Lower lobe of right lung (tissue), 2 donors: ENCODE results near the gene GUK1. TPM values are rescaled to one million over a fixed set of nuclear protein-coding genes. Genes with fewer than 3 reads are reported as not detected.

ENCODE experiments used
- ATAC-seq, 2 donors: fragments of 200-7000 bp; cut with Tn5 transposase; one replicate each; pipeline ENCODE4 v1.9.1; 2020 to 2022; ENCODE audit warnings: mild to moderate bottlenecking in 2 of 2, moderate library complexity in 2 of 2
- DNase-seq: peaks from one replicate; pipeline ENCODE4 v3.0.0-alpha.2; 2020
- H3K27ac ChIP-seq: fragments of 200-600 bp; one replicate; pipeline ENCODE4 v1.8.0; 2022
- H3K27me3 ChIP-seq: fragments of 200-600 bp; one replicate; pipeline ENCODE4 v1.8.0; 2022; ENCODE audit warnings: low read depth
- H3K36me3 ChIP-seq: fragments of 200-600 bp; one replicate; pipeline ENCODE4 v1.8.0; 2022; ENCODE audit warnings: mild to moderate bottlenecking
- H3K4me1 ChIP-seq: fragments of 200-600 bp; one replicate; pipeline ENCODE4 v1.8.0; 2022
- H3K4me3 ChIP-seq: fragments of 200-600 bp; one replicate; pipeline ENCODE4 v1.8.0; 2022; ENCODE audit warnings: mild to moderate bottlenecking
- H3K9me3 ChIP-seq: fragments of 200-600 bp; one replicate; pipeline ENCODE4 v1.8.0; 2022
- intact Hi-C: fragments of 100-400 bp; cut with DNase I; formaldehyde crosslinking; loops from one replicate; pipeline ENCODE4 v1.11.0; 2022
- total RNA-seq: library from RNA; stranded (reverse); fragmentation: NEBNext Ultra II Directional; extraction: Animal tissue kit (Norgen Biotek cat#: 25700); gene quantifications from one replicate; pipeline ENCODE4 v1.2.1, GENCODE V29; 2021
- TF ChIP-seq, protein P1 (sequence below): fragments of 200-600 bp; IDR thresholded peaks from one replicate; pipeline ENCODE4 v1.8.0; 2022; ENCODE audit warnings: antibody characterized with exemption, mild to moderate bottlenecking
- donor health status: DM: no; HTN: yes; CAD: no; lungs with severe emphysema.

Gene GUK1
- total RNA-seq, 1 donor from 2014 or later: 192 TPM

GRCh38 chr1:228176024-228176395 is 35.9 kb downstream of the GUK1 start:
- no peak for ATAC-seq
- peak overlapping the region; percentile 75 for H3K27ac ChIP-seq
- peaks cover 15% of the 10 kb centered on the region for H3K36me3 ChIP-seq
- peaks cover 56% of the 10 kb centered on the region for H3K4me1 ChIP-seq
- TF ChIP-seq, protein P1, sequence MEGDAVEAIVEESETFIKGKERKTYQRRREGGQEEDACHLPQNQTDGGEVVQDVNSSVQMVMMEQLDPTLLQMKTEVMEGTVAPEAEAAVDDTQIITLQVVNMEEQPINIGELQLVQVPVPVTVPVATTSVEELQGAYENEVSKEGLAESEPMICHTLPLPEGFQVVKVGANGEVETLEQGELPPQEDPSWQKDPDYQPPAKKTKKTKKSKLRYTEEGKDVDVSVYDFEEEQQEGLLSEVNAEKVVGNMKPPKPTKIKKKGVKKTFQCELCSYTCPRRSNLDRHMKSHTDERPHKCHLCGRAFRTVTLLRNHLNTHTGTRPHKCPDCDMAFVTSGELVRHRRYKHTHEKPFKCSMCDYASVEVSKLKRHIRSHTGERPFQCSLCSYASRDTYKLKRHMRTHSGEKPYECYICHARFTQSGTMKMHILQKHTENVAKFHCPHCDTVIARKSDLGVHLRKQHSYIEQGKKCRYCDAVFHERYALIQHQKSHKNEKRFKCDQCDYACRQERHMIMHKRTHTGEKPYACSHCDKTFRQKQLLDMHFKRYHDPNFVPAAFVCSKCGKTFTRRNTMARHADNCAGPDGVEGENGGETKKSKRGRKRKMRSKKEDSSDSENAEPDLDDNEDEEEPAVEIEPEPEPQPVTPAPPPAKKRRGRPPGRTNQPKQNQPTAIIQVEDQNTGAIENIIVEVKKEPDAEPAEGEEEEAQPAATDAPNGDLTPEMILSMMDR: no peak
- H3K4me3 ChIP-seq: no peak overlapping the region
- H3K9me3 ChIP-seq: no peaks in the 10 kb centered on the region
- H3K27me3 ChIP-seq: no peaks in the 10 kb centered on the region
- intact Hi-C loops: no loop called here
- DNase-seq: no peak

DNA sequence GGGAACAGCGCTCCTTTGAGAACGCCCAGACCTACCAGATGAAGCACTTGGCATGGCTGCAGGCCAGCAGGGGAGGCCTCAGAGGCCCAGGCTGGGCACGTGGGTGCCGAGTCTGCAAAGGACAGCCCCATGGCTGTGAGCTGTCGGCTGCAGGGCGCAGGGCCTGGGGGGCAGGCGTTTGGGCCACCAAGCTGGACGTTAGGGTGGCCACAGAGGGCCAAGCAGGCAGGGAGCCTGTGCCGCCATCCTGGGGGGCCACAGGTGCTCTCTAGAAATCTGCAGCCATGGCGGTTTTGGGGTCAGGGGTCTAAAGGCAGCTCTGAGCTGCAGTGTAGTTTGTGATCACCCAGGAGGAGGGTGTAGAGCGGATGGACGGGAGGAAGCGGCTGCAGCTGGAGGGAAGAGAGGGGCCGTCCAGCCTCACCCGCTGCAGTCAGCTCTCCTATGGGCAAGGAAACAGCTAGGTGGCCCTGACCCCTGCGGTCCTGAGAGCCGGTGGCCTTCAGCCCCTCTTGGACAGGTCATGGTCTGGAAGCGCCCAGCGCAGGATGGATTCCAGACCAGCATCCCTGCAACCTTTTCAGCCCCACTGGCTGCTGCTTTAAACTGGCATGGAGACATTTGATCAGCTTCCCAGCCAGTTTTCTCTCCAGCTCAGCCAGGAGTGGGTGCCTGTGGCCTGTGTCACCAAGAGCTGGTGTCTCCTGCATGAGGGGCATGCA is 36.5 kb downstream of the GUK1 start:
- intact Hi-C loops: no loop called here
- DNase-seq: peak; percentile 46
- Histone ChIP-seq H3K4me1 (peaks cover 58% of the 10 kb centered on the region), H3K9me3 (no peaks in the 10 kb centered on the region), H3K27me3 (no peaks in the 10 kb centered on the region), H3K4me3 (no peak overlapping the region), H3K36me3 (peaks cover 15% of the 10 kb centered on the region), H3K27ac (peak overlapping the region; percentile 75)
- TF ChIP-seq, protein P1: no peak
- peak in 1 of 2 donors; percentile 5 for ATAC-seq

- TF ChIP-seq, protein P1: no peak
- intact Hi-C loops: no loop called here
- DNase-seq (no peak), ATAC-seq (no peak)
- Histone ChIP-seq H3K27ac (peak overlapping the region; percentile 75), H3K36me3 (peaks cover 15% of the 10 kb centered on the region), H3K9me3 (no peaks in the 10 kb centered on the region), H3K4me1 (peaks cover 58% of the 10 kb centered on the region), H3K4me3 (no peak overlapping the region), H3K27me3 (no peaks in the 10 kb centered on the region)
Measured at GRCh38 chr1:228177183-228177475, 37.0 kb downstream of the GUK1 start.

DNA sequence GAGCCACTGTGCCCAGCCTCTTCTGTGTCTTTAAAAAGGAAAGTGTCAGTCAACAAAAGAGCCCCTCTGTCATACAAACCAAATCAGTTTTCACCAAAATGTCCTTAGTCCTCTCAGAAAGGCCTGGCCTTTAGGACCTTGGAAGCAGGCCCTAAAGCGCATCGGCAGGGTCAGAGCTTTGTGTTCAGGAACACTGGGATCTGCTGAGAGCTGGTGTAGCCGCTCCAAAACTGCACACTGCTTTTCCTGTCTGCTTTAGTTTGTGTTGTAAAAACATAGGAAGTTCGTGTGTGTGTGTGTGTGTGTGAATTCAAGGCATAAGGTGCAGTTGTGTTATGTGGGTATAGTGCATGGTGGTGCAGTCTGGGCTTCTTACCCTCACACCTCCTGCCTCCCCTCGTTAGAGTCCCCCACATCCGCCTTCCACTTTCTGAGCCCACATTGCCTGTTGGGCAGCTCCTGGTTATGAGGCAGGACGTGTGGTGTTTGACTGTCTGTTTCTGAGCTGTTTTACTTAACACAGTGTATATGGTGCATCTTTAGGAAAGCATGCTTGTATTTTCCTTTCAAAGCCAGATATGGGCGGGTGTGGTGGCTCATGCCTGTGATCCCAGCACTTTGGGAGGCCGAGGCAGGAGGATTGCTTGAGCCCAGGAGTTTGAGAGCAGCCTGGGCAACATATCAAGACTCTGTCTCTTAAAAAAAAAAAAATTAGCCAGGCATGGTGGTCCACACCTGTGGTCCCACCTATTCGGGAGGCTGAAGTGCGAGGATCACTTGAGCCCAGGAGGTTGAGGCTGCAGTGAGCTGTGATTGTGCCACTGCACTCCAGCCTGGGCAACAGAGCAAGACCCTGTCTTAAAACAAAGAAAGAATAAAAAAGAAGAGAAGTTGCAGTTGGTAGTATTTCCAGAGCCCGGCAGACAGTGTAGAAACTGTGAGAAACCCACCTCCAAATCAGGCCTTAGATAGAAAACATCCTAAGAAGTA is 37.9 kb downstream of the GUK1 start:
- ATAC-seq (no peak), DNase-seq (no peak)
- Histone ChIP-seq H3K27ac (peak overlapping the region; percentile 75), H3K9me3 (no peaks in the 10 kb centered on the region), H3K4me1 (peaks cover 58% of the 10 kb centered on the region), H3K27me3 (no peaks in the 10 kb centered on the region), H3K4me3 (peak overlapping the region; percentile 10), H3K36me3 (peaks cover 15% of the 10 kb centered on the region)
- intact Hi-C loops: no loop called here
- TF ChIP-seq, protein P1: no peak

DNA sequence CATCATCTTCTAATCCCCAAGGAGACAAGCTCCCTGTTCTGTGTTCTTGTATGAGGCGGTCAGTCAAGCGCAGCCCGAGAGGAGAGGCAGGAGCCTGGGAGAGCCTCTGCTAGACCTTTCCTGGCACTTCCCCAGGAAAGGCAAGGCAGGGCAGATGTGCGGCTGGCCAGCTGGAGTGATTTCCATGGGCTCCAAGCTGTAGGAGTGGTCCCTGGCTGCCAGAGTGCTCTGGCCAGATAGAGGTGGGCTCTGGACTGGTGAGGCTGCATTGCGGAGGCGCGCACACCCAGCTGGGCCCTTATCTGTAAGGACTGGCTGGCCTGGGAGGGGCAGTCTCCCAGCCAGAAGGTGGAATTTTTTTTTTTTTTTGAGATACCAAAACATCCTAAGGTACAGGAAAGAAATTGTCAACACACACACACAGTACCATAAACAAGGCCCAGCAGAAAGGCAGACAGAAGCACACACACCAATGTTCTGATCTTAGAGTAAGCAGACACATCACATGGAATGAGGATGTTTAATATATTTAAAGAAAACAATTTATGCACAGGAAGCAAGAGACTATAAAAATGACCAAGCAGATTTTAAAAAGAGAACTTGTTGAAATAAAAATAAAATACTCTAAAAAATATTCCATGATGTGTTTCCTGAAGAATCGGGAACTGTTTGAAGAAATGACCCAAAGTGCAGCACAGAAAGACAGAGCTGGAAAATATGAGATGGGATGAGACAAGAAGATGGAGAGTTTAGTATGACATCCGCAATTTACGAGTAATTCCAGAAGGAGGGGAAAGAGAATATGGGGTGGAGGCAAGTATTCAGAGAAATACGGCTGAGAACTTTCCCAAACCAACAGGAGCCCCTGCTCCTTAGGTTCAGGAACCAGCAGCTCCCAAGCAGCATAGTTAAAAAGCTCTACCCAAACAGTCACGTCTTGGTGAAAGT is 38.9 kb downstream of the GUK1 start:
- Histone ChIP-seq H3K27ac (peak overlapping the region; percentile 75), H3K36me3 (peaks cover 15% of the 10 kb centered on the region), H3K27me3 (no peaks in the 10 kb centered on the region), H3K4me1 (peaks cover 58% of the 10 kb centered on the region), H3K9me3 (no peaks in the 10 kb centered on the region), H3K4me3 (peak overlapping the region; percentile 10)
- peak; percentile 47 to 50 for ATAC-seq
- peak; percentile 59 for DNase-seq
- intact Hi-C loops: no loop called here
- TF ChIP-seq, protein P1: no peak
